Globus pallidus (tissue), 1 donor: ENCODE results near the gene RFTN1.

Experiments used
- DNase-seq: peaks from one replicate; pipeline ENCODE4 v3.0.0-alpha.2; 2015; ENCODE audit warnings: low spot score

RFTN1 gene

DNA sequence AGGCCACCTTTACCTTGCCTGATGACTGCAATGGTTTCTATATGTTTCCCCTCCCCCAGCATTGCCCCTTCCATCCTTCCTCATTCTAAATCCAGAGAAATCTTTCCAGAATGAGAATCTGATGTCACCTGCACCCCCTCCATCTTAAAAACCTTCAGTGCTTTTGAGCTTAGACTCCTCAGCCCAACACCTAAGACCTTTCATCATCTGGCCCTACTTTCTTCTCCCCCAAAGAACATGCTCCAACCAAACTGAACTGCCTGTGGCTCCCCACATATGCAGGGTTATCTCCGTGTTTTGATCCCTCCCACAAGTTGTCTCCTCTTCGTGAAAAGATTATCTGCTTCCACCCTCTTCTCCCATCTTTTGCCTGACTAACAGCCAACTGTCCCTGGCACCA lies 27.3 kb downstream of the RFTN1 start:
- no peak for DNase-seq

DNA sequence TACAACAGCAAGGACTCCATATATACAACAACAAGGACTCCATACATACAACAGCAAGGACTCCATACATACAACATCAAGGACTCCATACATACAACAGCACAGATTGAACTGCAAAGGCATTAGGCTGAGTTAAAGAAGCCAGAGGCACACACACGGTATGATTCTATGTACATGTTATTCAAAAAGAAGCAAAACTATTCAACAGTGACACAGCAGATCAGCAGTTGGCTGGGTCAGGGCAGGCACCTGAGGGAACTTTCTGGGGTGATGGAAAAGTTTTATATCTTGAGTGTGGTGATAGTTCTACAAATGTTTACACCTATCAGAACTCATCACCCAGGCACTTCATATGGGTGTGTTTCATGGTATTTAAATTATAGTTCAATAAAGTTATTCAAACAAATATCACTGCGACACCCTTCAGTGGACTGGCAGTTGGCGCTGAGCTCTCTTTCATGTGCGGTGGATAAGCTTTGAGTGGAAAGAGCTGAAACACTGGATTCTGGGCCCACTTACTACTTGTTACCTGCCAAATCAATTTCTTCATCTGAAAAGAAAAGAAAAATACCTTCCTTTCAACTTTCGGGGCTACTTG lies 28.0 kb downstream of the RFTN1 start:
- DNase-seq, result no peak

DNA sequence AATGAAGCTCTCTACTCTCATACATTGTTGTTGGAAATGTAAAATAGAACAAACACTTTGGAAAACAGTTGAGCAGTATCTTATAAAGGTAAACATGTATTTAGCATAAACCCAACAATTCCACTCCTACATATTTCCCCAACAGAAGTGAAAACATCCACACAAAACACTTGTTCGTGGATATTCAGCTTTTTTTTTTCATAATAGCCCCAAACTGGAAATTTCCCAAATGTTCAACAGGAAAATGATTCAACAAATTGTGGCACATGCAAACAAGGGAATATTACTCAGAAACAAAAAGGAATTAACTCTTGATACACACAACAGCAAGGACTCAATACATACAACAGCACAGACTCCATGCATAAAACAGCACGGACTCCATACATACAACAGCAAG lies 28.5 kb downstream of the RFTN1 start:
- DNase-seq, result no peak

DNA sequence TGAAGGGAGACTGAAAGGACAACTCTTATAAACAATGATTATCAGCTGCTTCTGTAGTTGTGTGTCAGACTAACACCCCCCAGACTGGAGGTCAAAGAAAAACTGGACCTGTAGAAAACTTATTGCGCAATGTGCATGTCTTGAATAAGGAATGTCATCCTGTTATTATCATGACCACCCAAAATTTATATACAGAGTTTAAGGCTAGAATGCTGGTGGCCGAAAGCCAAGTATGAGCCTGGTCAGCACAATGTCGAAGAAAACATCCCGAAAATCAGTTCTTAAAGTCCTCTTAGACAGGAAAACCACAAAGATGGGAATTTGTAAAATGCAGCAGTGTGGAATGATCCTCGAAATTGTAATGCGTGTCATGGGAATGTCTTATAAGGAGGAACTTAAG lies 29.3 kb downstream of the RFTN1 start:
- no peak for DNase-seq

DNA sequence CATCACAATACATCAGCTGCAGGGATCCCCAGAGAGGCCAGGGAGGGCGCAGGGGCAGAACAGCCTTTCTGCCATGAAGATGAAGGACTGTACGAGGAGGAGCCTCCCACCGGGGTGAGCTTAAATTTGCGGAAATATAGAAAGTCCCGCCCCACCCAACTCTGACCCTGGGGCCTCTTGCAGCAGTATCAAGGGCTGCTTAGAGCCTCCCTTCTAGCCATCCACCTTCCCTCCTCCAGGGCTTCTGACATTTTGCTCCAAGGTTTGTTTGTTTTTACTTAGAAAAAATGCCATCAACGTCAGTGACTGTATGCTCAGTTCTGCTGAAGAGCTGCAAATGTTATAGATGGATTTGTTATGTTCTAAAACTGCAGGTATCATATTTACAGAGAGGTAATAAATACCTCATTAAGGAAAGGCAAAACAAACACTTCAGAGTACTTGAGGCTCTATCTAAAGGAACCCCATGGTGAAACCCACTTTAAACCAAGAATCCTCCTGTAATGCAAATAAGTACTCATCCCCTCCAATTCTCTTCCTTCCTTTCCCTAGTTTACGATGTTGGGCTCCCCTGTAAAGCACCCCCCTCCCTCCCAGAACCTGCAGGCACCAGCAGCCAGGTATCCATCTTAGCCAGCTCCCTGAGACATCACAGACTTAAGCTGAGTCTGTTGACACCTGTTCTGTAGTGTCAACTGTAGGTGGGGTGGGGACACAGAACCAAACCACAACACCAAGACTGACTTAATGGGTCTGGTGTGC lies 30.5 kb downstream of the RFTN1 start:
- DNase-seq, result no peak

DNA sequence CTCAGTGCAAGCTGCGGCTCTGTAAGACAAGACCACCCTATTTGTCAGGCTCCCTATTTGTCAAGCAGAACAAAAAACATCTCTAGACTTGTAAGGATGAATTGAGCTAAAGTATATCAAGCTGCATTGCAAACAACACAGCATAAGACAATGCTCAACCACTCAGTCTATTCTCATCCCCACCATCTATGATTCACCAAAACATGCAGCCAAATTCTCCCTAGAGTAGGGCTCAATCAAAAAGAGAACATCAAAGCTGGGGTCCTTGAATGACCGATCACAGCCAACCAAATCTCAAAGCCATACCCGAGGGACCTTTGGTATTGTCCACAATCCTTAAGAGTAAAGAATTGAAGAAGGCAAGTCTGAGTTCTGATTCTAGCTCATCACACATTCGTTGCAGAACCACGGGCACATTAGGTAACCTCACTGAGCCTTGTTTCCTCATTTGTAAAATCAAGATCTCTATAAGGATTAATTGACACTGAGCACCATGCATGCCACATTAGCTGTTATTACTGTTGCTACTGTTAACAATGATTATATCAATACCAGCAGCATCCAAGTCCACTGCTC lies 31.2 kb downstream of the RFTN1 start:
- no peak for DNase-seq

DNA sequence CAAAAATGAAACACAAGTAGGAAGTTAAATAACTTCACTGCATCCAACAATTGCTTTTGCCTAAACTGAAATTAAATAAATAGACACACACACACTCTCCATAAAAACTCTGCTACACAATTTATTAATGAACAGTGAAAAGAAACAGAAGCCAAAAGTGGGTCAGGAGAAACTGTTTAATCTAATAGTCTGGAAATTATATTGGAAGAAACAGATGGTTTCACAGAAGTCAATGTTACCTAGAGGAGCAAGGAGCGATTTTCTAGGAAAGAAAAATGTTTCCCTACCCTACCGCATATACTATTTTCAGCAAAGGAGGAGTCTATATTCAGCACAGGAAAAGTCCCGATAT lies 32.0 kb downstream of the RFTN1 start:
- no peak for DNase-seq

DNA sequence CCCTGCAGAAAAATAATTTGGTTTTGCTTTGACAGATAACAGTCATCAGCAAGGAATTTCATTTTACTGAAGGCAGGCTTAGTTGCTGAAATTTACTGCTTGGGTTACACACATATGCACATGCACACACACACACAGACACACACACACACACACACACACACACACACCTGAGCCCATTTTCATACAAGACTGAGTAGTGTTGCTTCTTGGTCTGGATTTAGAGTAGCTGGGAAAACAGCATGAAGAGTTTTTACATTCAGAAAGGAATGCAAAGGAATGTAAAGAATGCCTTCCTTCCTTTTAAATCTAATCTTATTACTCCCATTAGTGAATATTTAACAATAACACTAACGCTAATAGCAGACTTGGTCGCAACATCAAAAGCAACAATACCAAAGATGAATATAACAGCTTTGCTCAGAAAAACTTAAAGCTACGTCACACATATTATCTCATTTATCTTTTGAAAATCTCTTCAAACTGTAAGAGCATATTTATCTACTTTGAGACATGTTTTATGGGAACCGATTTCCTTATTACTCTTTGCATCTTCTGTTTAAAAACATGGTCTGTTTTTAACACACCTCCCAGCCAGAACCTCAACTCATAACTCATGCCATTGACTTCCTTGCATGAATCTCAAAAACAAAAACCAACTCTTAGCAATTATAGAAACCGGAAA lies 32.5 kb downstream of the RFTN1 start:
- no peak for DNase-seq

DNA sequence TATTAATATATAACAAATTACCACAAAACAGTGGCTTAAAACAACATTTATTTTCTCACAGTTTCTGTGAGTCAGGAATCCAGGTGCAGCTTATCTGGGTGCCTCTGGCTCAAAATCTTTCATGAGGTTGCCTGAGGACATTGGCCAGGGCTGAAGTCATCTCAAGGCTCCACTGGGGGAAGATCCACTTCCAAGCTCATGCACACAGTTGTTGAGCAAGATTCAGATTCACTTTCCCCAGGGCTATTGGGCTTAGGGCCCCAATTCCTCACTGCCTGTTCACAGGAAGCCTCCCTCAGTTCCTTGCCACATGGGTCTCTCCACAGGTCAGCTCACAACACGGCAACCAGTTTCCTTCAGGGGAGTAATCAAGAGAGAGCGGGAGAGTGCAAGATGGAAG lies 35.0 kb downstream of the RFTN1 start:
- DNase-seq, result no peak

DNA sequence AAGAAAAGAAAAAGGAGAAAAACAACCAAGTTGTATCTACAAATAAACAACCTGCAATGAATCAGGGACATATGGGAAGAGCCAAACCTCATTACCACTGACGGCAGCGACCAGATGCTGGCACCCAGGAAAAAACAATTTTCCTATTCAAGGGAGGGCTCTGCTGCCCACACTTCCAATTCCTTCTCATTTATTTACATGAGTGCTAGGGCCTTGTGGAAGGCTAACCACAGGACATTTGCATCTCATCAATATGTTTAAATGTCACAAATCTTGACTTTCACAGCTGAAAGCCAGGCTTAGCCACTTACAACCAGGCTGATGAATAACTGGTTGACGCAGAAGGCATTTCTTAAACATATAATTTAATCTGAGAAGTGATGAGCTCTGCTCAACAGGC lies 36.0 kb downstream of the RFTN1 start:
- no peak for DNase-seq

DNA sequence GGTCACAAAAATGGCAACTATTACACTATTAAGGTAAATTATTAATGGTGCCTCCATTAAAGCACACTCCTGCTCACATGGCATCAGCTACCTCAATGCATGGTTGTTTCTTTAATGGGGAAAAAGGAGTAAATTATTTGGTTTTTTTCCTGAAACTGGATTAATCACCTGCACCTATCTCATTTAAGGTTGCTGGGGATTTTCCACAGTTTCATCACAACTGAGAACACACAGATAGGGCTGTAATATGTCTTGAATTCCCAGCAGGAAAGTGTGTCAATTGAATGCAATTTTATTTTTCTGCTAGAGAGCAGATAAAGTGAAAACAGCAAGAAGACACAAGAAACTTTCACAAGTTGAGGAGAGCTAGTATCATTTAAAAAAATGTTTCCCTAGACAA lies 36.4 kb downstream of the RFTN1 start:
- no peak for DNase-seq

DNA sequence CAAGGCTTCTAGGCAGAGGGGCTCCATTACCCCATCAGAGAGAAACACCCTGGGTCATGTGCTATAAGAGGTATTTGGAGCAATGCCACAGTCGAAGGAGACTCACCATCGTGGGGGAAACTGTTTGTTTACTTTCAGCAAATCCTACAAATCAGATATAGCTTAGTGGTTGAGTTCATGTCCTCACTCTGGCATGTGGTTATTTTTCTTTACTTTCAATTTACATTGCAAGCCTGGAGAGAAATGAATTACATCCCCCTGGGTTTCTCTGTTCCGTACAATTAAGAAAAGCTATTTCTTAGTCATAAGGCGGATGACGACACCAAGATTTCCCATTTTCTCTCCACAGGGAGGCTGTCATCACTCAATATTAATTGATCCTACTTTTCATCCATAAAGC lies 36.9 kb downstream of the RFTN1 start:
- DNase-seq, result no peak

DNA sequence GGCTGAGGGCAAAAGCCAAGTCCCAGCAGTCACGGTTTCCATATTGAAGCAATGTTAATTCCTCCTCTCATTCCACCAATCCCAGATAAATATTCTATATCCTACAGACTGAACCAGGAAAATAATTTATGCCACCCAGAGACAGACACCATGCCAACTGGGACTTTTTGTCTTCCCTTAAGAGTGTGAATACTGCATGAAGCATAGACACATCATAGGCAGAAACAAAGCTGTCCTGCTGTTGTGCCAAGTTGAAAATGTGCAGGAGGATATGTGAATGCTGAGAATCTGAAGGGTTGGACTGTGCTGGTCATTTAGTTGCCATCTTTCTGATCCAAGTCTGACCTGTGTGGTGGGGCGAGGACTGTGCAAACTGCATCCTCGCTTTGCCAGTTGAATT lies 37.7 kb downstream of the RFTN1 start:
- DNase-seq, result no peak

DNA sequence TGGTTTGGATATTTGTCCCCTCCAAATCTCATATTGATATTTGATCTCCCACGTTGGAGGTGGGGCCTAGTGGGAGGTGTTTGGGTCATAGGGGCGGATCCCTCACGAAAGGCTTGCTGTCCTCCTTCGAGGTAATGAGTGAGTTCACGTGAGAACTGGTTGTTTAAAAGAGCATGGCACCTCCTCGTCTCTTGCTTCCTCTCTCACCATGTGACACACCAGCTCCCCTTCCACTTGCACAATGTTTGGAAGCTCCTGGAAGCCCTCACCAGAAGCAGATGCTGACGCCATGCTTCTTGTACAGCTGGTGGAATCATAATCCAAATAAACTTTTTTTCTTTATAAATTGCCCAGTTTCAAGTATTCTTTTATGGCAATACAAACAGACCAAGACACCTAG lies 38.6 kb downstream of the RFTN1 start:
- no peak for DNase-seq

DNA sequence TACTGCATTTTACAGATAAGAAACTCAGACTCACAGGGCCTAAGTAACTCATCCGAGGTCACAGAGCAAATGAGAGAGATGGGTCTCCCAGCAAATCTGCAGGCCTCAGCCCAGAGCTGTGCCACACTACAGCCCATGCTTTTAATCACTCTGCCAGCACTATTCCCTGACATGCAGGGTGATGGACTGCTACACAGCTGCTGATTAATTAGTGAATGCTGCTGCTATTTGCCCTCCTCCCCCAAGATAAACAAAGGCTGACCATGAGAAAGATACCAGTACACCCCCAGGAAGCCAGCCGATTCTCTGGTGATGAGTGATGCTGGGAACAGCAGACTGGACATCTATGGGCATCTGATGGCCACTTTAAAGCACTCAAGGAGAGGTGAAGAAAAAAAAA lies 39.3 kb downstream of the RFTN1 start:
- no peak for DNase-seq

DNA sequence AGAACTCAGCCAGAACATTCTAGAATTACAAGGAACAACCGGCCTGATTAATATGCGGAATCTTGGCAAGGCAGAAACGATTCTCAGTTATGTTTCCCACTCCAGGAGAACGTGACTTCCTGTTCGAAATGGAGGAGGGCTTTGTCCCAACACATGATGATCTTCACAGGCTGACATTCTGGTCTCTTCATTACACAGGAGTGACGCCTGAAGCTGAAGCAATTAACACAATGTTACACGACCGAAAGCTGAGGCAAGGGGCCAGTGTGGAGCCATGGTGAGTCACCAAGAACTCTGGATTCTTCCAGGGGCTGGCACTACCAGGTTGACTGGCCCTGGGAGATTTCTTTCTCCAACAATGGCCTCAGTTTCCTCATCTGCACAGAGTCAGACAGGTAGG lies 40.9 kb downstream of the RFTN1 start:
- no peak for DNase-seq

DNA sequence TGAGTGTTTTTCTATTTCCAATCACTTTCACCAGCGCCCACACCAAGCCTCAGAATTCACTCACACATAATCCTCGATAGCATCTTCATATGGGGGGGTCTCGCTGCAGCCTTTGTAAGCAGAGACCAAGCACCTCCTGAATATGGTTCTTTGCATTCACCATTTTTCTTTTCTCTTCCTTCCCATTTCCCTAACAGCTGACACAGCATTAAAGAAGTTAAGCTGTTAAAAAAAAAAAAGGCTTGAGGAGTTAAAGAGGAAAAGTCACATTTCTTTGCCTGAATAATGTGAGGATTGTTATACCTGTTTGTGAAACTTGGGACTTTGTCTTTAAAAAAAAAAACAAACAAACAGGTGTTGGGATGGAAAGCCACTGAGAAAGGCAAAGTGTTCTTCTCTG lies 41.6 kb downstream of the RFTN1 start:
- no peak for DNase-seq

DNA sequence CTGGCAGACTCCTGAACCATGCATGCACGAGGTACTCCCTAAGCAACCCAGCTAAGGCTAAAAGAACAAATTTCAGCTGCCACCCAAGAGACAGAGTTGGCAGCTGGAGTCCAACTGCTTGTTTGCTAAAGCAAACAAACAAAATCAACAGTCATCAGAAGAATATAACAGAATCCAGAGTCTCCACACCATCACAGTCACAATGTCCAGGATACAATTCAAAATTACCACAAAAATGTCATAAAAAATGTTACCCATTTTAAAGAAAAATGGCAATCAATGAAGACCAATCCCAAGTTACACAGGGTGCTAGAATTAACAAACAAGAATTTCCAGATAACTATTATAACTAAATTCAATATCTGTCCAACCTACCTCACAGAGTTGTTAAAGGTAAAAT lies 42.9 kb downstream of the RFTN1 start:
- no peak for DNase-seq

DNA sequence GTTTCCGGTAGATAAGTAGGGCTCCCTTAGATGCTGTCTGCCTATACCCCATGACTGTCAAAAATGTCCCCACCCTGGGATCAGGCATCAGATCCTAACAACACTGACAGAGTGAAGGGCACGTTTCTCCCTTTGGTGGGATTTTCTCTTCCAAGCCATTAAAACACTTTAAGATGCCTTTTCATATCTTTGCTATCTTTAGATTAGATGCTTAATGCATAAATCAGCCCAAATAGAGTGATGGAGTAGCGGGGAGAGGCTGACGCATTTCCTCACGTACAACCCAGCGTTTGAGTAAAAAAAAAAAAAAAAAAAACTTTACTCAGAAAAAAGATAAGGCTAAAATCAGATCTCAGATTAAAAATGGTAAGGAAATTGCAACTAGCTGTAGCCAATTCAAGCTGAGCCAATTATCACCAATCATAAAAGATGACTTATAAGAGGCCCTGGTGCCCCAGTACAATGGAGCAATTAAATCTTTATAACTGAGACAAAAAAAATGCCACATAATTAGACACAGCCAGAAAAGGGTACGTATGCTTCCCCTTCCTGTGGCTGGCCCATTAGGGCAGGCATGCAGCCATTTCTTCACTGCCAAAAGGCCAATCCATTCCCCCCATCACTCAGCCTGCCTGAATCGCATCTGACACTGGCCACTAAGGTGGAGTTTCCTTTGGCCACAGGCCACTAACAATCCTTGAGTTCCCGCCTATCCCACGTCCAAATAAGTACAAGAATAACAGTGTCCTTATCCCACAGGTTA lies 45.0 kb downstream of the RFTN1 start:
- DNase-seq, result no peak

DNA sequence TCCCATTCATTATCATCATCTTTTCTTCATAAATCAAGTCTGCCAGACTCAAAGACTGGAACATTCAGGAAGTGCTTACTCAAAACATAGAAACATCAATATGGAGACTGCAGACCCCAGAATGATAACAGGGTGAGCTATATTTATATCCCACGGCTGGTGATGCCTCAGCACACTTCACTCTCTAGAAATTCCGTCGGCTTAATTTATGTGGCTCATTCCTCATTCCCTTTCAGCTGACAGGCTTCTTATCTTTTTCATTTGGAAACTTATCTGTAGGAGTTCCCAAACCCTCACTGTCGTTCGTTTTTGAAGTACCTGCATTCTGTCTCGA lies 45.5 kb downstream of the RFTN1 start:
- DNase-seq, result no peak

DNA sequence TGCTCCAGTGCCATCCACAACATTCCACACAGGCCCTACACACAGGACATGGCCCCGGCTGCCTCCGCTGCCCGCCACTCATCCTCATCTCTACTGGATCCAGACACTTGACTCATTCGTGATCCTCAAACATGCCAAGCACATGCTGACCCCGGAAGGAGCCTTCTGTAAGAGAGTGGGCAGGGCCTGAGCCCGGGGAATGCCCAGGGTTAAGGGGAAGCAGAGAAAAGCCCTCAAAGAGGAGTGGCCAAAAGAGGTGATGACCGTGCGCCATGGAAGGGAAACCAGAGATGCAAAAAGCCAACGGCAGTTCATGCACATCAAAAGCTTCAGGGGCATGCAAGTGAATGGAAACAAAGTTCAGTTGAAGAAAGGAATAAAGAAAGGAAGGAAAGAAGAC lies 46.1 kb downstream of the RFTN1 start:
- DNase-seq, result no peak

DNA sequence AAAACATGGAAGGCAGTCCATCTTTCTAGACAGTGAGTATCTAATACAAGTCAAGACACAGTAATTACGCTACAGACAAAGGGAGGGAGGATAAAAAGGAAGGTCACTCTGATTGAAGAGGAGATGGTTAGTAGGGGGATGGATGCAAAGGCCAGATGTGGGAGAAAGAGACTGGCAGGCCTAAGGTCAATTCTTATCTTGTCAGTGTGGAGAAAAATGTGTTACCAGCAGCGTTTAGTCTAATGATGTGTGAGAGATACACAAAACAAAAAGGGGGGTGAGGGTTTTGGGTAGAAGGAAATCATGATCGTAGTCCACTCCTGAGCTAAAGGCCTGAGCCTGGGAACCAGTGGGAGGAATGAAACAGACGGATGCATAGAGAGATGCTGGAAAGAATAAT lies 46.7 kb downstream of the RFTN1 start:
- DNase-seq, result no peak
